ENCODE results near the gene PHOX2A.

GRCh38 chr11:72259490-72259889 lies 15.5 kb upstream of the PHOX2A start:
- TF ChIP-seq CTCF (IDR thresholded peaks at IDR 0.05; ENCODE audit: insufficient read depth, low read length, poor library complexity, severe bottlenecking) (no peak), EZH2phosphoT487 (conservative IDR thresholded peaks at IDR 0.05; ENCODE audit: low read length) (no peak)

Measured in SU-DHL-6 (cell line).